ENCODE measurements around the gene LOC101059915.
"Not testable (repeated sequence)": the region's sequence is repeated elsewhere in the genome, so short reads cannot be mapped to it uniquely, and the experiment has no call there.

The LOC101059915 gene

DNA sequence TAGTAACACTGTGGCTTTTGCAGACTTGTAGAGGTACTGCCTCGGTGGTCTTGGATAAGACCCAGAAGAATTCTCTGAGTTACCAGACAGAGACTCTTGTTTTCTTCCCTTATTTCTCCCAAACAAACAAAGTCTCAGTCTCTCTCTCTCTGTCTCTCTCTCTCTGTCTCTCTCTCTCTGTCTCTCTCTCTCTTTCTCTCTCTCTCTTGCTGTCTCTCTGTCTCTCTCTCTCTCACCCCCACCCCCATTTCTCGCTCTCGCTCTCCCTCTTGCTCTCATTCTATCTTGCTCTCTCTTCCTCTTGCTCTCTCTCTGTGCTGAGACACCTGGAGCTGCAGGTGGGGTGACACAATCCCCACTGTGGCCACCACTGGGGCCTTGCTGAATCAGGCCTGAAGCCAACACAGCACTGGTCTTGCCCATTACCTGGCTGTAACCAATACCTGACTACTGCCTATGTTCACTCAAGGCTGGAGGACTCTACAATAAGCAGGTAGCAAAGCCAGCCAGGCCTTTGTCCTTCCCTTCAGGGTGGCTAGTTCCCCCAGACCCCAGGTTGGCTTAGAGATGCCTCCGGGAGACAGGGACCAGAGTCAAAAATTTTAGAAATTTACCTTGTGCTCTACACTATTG is 12.3 kb downstream of the LOC101059915 start:
- H2AFZ ChIP-seq (ENCODE audit: low read length): no peak overlapping the region
- H3K4me2 ChIP-seq (ENCODE audit: insufficient read depth, low read length, poor library complexity, severe bottlenecking): no peak overlapping the region

GRCh38 chrX:71696641-71697465 is 29.5 kb downstream of the LOC101059915 start:
- not testable (repeated sequence) for H2AK5ac ChIP-seq (ENCODE audit: low read depth, low read length); H3K23ac ChIP-seq (ENCODE audit: low read depth, low read length, poor library complexity); H2AFZ ChIP-seq (ENCODE audit: low read length); H3K27me3 ChIP-seq (ENCODE audit: control insufficient read depth in 3 of 3, insufficient read depth in 3 of 3, low read depth in 1 of 3, low read length in 3 of 3); H3K9me3 ChIP-seq (replicated peaks in 1 of 2; ENCODE audit: control insufficient read depth in 2 of 2, insufficient read depth in 1 of 2, low read depth in 1 of 2, low read length in 2 of 2); H3K14ac ChIP-seq (ENCODE audit: low read length); DNase-seq (ENCODE audit: low spot score); H2BK5ac ChIP-seq (ENCODE audit: low read length); H2BK15ac ChIP-seq (ENCODE audit: low read length); H3K36me3 ChIP-seq (replicated peaks in 1 of 2; ENCODE audit: control insufficient read depth in 2 of 2, insufficient read depth in 2 of 2, low read length in 2 of 2); H2BK12ac ChIP-seq (ENCODE audit: low read length); H3K4me1 ChIP-seq (ENCODE audit: control insufficient read depth in 2 of 2, insufficient read depth in 1 of 2, low read depth in 1 of 2, low read length in 2 of 2); H3K9ac ChIP-seq (ENCODE audit: low read depth, low read length, poor library complexity); H4K91ac ChIP-seq (ENCODE audit: low read depth, low read length, poor library complexity); H3K18ac ChIP-seq (ENCODE audit: low read length); H4K8ac ChIP-seq (ENCODE audit: low read depth, low read length); H3K4ac ChIP-seq (ENCODE audit: low read length); H3K4me2 ChIP-seq (ENCODE audit: insufficient read depth, low read length, poor library complexity, severe bottlenecking); H3K79me1 ChIP-seq (ENCODE audit: low read depth, low read length); H2BK120ac ChIP-seq (ENCODE audit: low read depth, low read length); H3K4me3 ChIP-seq (ENCODE audit: low read length in 2 of 2); H3K27ac ChIP-seq (replicated peaks; ENCODE audit: low read length)
- WGBS, 2 donors (ENCODE audit: extremely low coverage in 2 of 2, insufficient read length in 2 of 2, insufficient replicate concordance in 1 of 2): no CpG with 5 or more reads among the region's 24 CpGs

More for the DNA sequence above, 12.3 kb downstream of the LOC101059915 start:
- Histone ChIP-seq H3K27ac (replicated peaks; ENCODE audit: low read length) (no peak overlapping the region), H3K79me1 (ENCODE audit: low read depth, low read length) (no peaks in the 10 kb centered on the region), H3K18ac (ENCODE audit: low read length) (no peak overlapping the region), H3K23ac (ENCODE audit: low read depth, low read length, poor library complexity) (no peak overlapping the region), H2BK120ac (ENCODE audit: low read depth, low read length) (no peak overlapping the region), H2BK5ac (ENCODE audit: low read length) (no peak overlapping the region), H2BK12ac (ENCODE audit: low read length) (no peak overlapping the region), H2AK5ac (ENCODE audit: low read depth, low read length) (no peak overlapping the region), H3K14ac (ENCODE audit: low read length) (no peak overlapping the region), H2BK15ac (ENCODE audit: low read length) (no peak overlapping the region), H3K4me3 (ENCODE audit: low read length in 2 of 2) (no peak overlapping the region), H3K27me3 (ENCODE audit: control insufficient read depth in 3 of 3, insufficient read depth in 3 of 3, low read depth in 1 of 3, low read length in 3 of 3) (peaks cover 0 to 2% (median 0%) of the 10 kb centered on the region in 3 experiments), H3K4me1 (ENCODE audit: control insufficient read depth in 2 of 2, insufficient read depth in 1 of 2, low read depth in 1 of 2, low read length in 2 of 2) (no peaks in the 10 kb centered on the region), H3K9ac (ENCODE audit: low read depth, low read length, poor library complexity) (no peak overlapping the region), H3K4ac (ENCODE audit: low read length) (no peak overlapping the region), H4K8ac (ENCODE audit: low read depth, low read length) (no peak overlapping the region), H4K91ac (ENCODE audit: low read depth, low read length, poor library complexity) (no peak overlapping the region), H3K36me3 (replicated peaks in 1 of 2; ENCODE audit: control insufficient read depth in 2 of 2, insufficient read depth in 2 of 2, low read length in 2 of 2) (no peaks in the 10 kb centered on the region), H3K9me3 (replicated peaks in 1 of 2; ENCODE audit: control insufficient read depth in 2 of 2, insufficient read depth in 1 of 2, low read depth in 1 of 2, low read length in 2 of 2) (no peaks in the 10 kb centered on the region)
- WGBS, 2 donors (ENCODE audit: extremely low coverage in 2 of 2, insufficient read length in 2 of 2, insufficient replicate concordance in 1 of 2): no CpG with 5 or more reads among the region's 4 CpGs
- DNase-seq (ENCODE audit: low spot score): no peak

- H3K27me3 ChIP-seq (ENCODE audit: control insufficient read depth in 3 of 3, insufficient read depth in 3 of 3, low read depth in 1 of 3, low read length in 3 of 3); H3K4me3 ChIP-seq (ENCODE audit: low read length in 2 of 2); H2BK120ac ChIP-seq (ENCODE audit: low read depth, low read length); H2AK5ac ChIP-seq (ENCODE audit: low read depth, low read length); H2AFZ ChIP-seq (ENCODE audit: low read length); H4K8ac ChIP-seq (ENCODE audit: low read depth, low read length); H3K4me1 ChIP-seq (ENCODE audit: control insufficient read depth in 2 of 2, insufficient read depth in 1 of 2, low read depth in 1 of 2, low read length in 2 of 2); H3K79me1 ChIP-seq (ENCODE audit: low read depth, low read length); H3K27ac ChIP-seq (replicated peaks; ENCODE audit: low read length); H2BK15ac ChIP-seq (ENCODE audit: low read length); H2BK12ac ChIP-seq (ENCODE audit: low read length); H3K4ac ChIP-seq (ENCODE audit: low read length); H3K36me3 ChIP-seq (replicated peaks in 1 of 2; ENCODE audit: control insufficient read depth in 2 of 2, insufficient read depth in 2 of 2, low read length in 2 of 2); H3K4me2 ChIP-seq (ENCODE audit: insufficient read depth, low read length, poor library complexity, severe bottlenecking); DNase-seq (ENCODE audit: low spot score); H4K91ac ChIP-seq (ENCODE audit: low read depth, low read length, poor library complexity); H3K14ac ChIP-seq (ENCODE audit: low read length); H3K9ac ChIP-seq (ENCODE audit: low read depth, low read length, poor library complexity); H3K18ac ChIP-seq (ENCODE audit: low read length); H3K9me3 ChIP-seq (replicated peaks in 1 of 2; ENCODE audit: control insufficient read depth in 2 of 2, insufficient read depth in 1 of 2, low read depth in 1 of 2, low read length in 2 of 2); H3K23ac ChIP-seq (ENCODE audit: low read depth, low read length, poor library complexity); H2BK5ac ChIP-seq (ENCODE audit: low read length): not testable (repeated sequence)
- no CpG with 5 or more reads among the region's 17 CpGs for whole genome bisulfite sequencing, 2 donors (ENCODE audit: extremely low coverage in 2 of 2, insufficient read length in 2 of 2, insufficient replicate concordance in 1 of 2)
Measured at GRCh38 chrX:71697466-71698298, 30.3 kb downstream of the LOC101059915 start.
